G401.6 (cell line): ENCODE results near the gene AGXT.

Source experiments
- FAIRE-seq: peaks from 2 replicates; lab custom pipeline; 2012; peaks lifted over from hg19 to GRCh38; lab: Jason Lieb, UNC

Gene AGXT

DNA sequence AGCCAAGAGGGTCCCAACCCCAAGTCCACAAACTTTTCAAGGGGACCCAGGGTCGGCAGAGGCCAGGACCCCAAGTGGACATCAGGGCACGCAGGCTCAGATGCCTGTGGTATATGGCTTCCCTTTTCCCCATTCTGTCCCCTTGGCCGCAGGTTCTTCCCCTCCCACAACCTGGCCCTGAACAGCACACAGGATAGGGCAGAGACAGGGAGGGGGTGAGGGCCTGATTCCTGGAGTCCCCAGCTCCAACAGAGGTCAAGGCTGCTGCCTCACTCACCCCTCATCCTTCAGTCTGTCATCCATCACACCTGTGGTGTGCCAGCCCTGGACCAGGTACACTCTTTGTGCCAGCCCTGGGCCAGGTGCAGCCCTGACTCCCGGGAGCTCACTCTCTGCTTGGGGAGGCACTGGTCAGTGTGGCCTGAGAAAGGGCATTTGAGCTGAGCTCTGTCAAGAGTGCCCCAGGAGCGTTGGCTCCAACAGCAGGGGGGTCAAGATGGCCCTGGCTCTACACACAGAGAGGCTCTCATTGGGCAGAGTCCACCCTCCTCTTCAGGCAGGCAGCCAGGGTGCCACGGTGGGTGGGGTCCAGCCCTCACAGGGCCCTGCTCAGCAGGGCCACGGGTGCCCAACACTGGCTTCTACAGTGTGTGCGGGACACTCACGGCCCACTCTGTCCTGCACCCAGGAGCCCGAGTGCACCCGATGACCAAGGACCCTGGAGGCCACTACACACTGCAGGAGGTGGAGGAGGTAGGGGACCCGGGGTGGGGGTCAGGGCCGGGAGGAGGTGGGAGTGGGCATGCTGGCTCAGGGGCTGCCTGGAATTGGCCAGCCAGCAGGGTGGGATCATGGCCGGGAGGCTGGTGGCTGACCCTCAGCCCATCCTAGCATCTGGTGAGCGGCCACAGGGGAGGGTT, 1.6 kb downstream of the AGXT start:
- FAIRE-seq: no peak

DNA sequence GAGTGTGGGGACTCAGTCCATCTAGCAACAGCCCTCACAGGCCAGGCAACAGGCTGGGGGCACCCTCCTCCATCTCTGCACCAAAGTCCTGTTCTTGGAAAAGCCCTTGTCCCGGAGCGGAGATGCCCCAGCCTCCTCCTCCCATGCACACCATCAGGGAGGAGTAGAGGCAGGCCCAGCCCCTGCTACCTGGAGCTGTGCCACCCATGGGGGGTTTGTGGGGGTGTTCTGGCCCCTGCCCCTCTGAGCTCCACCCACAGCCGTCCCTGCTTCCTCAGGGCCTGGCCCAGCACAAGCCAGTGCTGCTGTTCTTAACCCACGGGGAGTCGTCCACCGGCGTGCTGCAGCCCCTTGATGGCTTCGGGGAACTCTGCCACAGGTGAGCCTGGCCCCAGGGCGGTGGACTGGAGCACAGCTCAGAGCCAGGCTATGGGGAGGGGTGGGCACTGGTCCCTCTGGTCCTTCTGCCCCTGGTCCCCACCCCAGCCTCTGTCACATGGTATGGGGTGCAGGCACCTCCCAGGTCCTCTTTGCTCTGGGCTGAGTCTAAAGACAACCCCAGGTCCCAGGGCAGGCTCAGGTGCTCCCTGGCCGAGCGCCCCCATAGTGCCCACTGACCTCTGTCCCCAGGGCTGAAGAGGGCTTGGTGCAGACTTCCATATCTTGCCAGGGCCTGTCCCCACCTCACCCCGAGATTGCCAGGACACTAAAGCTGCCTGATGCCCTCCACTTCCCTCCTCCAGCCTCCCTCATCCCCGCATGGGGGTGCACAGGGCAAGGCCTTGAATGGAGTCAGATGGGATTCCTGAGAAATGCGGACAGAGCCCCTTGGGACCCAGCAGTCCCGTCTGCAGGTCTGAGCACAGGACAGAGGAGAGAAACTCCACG, 2.7 kb downstream of the AGXT start:
- no peak for FAIRE-seq

DNA sequence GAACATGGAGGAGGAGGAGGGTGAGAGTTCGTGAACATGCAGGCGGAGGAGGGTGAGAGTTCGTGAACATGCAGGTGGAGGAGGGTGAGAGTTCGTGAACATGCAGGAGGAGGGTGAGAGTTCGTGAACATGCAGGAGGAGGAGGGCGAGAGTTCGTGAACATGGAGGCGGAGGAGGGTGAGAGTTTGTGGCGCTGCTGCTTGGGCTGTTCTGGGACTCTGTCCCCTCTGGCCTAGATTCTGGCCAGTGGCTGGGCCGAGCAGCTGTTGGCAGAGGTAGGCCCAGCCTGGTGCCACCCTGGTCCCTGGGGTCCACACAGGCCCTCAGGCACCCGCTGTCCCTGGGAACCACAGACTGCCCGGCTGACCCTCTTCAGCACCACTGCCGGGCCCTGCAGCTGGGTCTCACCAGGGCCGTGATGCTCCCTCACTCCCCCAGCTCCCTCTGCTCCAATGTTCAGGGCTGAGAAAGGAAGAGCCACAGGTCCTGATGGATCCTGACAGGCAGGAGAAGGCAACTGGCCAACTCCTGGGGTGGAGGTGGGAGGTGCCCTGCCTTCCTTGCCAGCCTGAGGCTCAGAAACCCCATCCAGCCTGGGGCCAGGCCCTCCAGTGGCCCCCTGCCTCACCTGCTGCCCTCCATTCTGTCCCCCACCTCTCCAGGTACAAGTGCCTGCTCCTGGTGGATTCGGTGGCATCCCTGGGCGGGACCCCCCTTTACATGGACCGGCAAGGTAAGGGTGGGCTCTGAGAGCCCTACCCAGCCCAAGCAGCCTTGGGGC, 3.9 kb downstream of the AGXT start:
- FAIRE-seq: no peak

DNA sequence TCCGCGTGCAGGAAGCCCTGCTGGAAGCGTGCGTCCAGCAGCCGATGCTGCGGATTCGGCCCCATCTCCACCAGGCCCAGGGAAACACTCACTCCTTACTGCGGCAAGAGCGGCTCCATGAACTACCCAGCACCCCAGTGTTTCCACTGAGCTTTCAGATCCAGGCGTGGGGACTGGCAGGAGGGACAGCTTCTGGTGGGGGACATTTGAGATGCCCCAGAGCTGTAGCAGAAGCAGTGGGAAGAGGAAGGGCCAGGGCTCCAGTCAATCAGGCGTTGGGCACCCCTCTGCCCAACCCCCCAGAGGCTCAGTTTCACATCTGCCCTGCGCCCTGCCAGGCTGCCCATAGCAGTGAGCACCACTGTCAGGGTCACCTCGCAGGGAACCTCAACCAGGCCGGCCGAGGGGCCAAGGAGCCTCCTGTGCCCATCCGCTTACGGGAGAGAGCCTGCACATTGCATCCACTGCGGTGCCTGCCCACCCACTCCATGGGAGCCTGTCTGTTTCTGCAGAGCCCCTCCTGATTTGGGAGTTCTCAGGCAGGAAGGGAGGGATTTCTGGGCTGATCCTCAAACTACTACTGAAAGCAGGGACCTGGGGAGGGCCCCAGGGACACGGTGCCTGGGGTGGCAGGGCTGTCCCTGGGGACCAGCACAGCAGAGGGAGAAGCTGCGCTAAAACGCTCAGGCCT, 4.6 kb downstream of the AGXT start:
- no peak for FAIRE-seq

DNA sequence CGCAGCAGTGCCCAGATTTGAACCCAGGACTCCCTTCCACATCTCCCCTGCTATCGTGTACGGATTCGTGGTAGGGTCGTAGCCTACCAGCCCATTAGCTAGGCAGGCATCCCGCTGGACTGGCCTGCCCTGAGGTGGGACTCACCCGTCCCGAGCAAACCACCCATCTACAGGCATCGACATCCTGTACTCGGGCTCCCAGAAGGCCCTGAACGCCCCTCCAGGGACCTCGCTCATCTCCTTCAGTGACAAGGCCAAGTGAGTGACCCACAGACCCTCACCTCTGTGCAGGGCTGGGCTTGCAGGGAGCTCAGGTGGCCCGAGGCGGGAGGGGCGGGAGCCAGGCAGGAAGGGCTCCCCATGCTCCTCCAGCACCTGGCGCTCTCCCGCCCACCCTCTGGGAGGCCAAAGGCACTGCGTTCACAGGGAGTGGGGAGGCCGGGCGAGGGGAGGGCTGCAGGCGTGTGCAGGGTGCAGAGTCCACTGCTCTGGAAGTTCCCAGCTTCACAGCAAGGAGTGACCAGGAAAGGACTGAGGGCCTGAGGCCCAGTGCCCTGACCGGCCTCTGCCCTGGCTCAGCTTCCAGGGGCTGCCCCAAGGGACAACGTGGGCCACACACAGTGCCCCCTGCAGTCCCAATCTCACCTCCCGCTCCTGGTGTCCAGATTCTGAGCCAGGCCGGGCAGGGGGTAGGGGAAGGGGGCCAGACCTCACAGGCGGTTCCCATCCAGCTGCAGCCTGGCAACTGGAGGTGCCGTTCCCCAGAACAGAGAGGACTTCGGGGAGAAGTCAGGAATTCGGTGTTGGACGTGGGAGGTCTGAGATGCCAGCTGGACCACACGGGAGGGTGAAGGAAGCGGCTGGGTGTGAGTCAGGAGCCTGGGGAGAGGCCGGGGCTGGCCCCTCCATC, 5.4 kb downstream of the AGXT start:
- no peak for FAIRE-seq

DNA sequence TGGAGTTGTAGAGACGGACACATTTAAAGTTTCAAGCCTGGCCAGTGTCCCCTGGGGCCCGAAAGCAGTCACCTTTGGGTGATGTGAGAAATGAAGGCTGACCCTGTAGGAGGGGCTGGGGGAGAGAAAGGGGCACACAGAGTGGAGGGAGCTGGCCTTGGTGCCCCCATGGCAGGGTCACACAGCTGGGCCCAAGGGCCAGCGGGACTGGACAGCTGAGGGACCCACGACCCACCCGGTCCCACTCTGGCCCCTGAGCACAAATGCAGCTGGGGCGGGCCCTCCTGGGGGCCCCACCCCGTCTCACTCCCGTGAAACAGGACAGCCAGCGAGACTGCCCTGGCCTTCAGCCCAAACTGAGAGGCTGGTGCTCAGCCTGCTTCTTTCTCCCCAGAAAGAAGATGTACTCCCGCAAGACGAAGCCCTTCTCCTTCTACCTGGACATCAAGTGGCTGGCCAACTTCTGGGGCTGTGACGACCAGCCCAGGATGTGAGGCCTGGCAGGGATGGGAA, 6.1 kb downstream of the AGXT start:
- no peak for FAIRE-seq

DNA sequence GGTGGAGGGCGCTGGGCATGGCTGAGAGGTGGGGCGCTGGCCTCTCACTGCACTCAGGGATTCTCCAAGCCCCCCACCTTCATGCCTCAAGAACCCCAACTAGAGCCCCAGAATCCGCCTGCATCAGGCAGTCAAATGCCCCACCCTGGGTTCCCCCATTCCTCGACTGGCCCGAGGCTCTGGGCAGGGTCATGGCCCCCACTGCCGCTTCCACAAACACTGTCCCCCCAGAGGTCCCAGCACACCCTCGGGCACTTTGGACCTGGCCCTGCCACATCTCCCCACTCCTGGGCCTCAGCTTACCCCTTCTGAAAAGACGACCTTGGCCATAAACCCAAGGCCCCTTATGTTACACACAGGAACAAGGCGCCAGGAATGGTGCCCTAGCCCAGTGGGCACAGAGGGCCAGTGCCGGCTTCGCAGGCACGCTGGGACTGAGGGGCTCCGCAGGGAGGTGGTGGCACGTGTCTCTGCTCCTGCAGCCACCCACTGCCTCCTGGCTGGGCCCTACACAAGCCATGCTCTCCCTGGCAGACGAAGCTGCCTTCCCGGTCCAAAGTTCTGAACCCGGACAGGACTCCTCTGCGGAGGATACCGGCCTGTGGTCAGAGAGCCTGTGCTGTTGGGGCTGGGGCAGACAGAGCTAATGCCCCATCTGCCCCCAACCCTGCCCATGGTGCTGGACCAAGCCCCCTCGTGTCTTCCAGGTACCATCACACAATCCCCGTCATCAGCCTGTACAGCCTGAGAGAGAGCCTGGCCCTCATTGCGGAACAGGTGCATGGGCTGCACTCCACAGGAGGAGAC, 6.8 kb downstream of the AGXT start:
- no peak for FAIRE-seq

DNA sequence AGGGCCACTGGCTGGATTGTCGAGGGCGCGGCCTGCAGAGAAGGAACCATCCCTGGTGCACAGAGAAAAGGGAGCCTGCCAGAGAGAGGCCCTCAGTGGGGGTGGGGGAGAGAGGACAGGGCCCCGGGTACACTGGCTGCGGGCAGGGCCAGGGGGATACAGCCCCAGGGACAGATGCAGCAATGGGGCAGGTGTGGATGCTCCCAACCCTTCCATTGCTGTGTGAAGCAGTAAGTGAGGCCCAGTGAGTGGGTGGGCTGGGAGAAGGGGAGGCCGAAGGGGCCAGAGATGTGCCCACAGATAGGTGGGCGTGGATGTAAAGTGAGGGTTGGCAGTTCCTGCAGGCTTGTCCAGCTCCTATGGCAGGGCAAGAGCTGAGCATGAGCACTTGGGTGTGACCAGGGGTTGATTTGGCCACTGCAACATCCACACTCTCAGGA, 7.4 kb downstream of the AGXT start:
- FAIRE-seq: no peak

DNA sequence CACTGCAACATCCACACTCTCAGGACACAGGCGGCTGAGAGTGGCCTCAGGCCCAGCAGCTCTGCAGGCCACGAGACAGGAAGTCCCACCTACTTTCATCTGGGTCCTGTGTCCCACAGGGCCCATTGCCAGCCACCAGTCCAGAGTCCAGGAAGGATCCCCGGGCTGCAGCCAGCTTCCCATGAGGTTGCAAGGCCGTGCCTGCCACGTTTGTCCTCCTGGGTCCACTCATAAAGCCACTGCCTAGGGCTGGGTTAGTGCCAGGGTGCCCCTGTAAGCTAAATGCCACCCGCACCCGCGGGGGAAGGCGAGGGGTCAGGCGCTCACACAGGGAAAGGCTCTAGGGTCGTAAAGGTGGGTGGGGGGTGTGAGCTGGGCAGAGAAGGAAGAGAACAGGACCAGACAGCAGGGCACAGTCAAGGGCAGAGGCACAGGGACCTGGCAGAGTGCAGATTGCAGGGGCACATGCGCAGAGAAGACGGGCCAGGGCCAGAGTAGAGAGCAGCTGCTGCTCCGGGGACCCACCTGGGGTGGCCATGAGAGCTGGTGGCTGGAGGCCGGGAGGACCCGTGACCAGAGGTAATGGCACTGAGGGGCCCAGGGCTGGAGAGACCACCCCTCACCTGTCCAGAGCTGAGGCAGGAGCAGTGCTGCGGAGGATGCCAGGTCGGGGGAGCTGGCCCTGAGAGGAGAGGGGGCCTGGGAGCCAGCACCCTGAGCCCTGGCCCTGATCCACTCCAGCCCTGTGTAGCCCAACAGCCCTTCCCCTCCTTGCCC, 8.0 kb downstream of the AGXT start:
- FAIRE-seq: no peak

DNA sequence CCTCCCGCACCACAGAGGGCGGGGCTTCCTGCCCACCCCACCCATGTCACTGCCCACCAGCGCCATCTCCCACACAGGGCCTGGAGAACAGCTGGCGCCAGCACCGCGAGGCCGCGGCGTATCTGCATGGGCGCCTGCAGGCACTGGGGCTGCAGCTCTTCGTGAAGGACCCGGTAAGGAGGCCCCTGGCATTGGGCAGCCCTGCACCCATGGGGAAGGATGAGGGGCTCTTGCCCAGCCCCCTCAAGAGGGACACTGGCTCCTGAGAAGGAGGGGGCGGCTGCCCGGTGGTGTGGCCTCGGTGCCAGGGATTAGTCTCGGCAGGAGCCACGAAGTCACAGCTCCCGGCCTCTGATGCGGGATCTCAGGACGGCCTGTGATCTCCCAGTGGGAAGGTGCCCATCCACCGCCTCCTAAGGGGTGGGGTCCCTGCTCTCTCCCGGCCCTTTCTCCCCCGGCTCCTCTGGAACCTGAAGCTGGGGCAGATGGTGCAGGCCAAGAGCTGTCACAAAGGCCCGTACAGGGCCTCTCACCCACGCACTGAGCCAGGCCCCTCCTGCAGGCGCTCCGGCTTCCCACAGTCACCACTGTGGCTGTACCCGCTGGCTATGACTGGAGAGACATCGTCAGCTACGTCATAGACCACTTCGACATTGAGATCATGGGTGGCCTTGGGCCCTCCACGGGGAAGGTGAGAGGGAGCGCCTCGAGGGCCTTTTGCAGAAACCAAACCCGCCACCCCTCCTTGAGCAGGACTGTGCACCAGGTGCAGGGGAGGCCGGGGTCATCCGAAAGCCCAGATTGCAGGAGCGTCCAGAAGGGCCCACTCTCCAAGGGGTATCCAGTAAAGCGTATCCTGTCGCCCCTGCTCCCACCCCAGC, 9.1 kb downstream of the AGXT start:
- FAIRE-seq: no peak

DNA sequence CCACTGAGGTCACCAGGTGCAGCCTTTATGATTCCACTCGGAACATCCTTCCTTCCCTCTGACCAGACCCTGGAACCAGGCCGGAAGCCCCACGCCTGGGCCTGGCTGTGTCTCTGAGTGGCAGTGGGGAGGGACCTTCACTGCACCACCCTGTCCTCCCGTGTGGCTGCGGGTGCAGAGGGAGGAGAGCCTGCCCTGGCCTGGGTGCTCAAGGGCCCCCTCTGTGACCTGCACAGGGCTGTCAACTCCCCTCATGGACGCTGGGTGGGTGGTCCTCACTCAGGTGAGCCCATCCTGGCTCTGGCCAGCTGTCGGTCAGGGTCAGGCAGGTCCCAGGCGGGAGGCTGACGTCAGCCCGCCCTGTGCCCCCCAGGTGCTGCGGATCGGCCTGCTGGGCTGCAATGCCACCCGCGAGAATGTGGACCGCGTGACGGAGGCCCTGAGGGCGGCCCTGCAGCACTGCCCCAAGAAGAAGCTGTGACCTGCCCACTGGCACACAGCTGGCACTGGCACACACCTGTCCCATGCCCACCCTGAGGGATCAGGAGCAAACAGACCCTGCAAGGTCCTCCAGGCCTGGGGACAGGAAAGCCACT, 9.8 kb downstream of the AGXT start:
- FAIRE-seq: no peak

DNA sequence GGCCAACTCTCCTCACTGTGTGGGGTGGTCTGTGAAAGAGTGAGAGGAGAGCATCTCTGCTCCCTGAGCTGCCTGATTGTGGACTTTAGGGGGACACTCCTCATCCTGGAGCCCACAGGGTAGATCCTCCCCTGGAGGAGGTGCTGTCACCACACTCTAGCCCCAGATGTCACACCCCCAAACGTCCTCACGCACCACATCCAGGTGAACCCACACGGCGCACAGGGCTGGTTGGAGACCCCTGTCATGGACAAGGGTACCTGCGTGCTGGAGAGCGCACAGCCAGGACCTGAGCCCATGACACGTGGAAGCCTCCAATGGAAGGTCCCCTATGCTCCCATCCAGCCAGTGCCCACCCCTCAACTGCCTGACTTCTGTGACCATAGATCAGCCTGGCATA, 10.5 kb downstream of the AGXT start:
- FAIRE-seq: no peak

DNA sequence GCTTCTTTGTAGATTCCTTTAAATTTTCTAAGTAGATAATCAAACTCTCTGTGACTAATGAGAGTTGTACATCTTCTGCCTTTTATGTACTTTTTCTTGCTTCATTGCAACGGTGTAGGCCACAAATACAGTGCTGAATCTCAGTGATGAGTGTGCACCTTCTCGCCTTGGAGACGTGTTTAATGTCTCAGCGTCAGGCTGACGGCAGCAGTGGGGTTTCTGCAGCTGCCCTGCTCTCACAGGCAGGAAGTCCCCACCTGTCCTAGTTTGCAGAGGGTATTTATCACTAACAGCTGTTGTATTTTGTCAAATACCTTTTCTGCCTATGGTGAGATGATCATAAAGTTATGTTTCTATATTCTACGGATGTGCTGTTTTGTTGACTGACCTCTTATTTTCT, 13.3 kb downstream of the AGXT start:
- FAIRE-seq: no peak

DNA sequence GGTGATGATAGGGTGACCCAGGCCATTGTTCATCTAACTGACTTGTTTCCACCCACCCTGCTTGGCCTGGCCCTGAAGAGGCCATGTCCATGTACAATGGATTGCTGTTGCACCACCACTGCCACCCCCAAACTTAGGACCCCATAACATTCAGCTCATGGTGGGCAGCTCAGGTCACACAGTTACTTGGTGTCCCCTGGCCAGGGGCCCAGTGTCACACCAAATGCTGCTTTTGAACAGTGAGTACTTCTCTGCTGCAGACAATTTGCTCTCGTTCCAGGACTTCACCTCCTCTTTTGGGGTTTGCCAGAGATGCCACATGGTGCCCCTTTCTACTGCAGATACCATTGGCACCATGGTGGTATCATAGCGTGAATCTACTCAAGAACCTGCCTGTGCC, 15.6 kb downstream of the AGXT start:
- FAIRE-seq: no peak

DNA sequence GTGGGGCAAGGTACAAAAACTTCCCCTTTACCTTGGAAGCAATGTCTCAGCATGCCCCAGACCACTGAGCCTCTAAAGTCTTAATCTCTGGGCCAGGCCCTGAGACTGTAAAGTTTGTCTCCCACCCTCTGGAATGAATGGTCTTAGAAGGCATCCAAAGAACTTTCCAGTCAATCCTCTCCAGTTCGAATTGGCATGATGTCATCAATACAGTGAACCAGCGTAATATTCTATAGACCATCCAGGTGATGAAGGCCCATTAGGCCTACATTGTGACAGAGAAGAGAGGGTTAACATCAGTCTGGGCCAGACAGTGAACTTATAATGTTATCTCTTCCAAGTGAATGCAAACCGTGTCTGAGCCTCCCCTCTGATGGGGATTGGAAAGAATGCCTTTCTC, 16.1 kb downstream of the AGXT start:
- FAIRE-seq: no peak

DNA sequence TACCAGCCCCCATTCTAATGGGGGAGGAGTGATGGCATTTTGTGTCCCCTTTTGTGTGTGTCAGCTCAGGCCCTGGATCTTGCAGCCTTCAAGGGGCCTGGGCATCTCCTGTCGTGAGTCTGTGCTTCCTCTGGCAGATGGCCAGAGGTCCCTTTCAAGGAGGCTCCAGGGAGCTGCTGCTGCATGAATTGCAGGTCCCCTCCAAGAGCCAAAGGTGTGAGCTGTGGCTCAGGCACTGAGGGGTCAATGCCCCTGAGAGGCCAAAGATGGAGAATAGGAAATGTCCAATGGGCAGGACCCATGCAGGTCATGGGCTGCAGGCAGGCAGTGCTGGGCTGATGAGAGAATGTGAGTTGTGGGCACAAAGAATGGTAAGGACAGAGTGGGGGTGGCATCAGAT, 16.9 kb downstream of the AGXT start:
- no peak for FAIRE-seq

DNA sequence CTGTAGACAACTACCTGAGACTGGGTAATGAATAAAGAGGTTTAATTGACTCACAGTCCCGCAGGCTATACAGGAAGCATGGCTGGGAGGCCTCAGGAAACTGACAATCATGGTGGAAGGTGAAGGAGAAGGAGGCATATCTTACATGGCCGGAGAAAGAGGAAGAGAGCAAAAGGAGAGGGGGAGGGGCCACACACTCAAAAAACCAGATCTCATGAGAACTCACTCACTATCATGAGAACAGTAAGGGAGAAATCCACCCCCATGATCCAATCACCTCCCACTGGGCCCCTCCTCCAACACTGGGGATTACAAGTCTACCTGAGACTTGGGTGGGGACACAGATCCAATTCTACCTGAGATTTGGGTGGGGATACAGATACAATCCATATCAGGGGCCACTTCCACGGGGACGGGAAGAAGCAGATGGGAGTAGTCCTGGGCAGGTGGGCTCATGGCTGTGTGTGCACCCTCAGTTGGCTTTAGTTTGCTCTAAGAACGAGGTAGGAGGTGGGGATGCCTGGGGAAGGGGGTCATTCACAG, 17.5 kb downstream of the AGXT start:
- no peak for FAIRE-seq
